22Rv1 (cell line): ENCODE data around the gene UGT2B7.
"Not testable (repeated sequence)": the region's sequence is repeated elsewhere in the genome, so short reads cannot be mapped to it uniquely, and the experiment has no call there.

ENCODE experiments used
- H3K27ac ChIP-seq: fragments of 450-650 bp; 2 replicates; pipeline ENCODE4 v1.5.1; 2017
- ZFX ChIP-seq: fragments of 450-650 bp; IDR thresholded peaks from 2 replicates; pipeline ENCODE4 v1.6.1; 2017; ENCODE audit warnings: antibody characterized with exemption, borderline replicate concordance
- TF ChIP-seq, protein P1 (sequence below): fragments of 450-650 bp; IDR thresholded peaks from 2 replicates; pipeline ENCODE4 v1.5.1; 2017; ENCODE audit warnings: mild to moderate bottlenecking

UGT2B7 gene

DNA sequence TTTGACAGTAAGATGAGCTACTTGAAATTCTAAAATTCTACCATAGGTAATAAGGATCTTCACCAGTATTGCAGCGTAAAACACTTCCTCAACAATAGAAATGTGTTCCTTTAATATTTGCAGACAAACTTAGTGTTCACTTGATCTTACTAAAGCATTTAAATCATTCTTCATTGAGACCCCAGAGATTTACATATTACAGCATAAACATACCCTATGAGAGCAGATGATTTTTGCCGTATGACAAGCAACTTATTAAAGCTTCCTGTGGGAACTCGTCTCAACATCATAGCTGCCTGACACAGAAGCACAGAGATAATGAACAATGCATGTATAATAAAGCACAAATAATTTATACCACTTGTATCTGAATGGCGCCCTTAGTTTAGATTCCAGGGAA, 3.6 kb downstream of the UGT2B7 start:
- TF ChIP-seq, protein P1, sequence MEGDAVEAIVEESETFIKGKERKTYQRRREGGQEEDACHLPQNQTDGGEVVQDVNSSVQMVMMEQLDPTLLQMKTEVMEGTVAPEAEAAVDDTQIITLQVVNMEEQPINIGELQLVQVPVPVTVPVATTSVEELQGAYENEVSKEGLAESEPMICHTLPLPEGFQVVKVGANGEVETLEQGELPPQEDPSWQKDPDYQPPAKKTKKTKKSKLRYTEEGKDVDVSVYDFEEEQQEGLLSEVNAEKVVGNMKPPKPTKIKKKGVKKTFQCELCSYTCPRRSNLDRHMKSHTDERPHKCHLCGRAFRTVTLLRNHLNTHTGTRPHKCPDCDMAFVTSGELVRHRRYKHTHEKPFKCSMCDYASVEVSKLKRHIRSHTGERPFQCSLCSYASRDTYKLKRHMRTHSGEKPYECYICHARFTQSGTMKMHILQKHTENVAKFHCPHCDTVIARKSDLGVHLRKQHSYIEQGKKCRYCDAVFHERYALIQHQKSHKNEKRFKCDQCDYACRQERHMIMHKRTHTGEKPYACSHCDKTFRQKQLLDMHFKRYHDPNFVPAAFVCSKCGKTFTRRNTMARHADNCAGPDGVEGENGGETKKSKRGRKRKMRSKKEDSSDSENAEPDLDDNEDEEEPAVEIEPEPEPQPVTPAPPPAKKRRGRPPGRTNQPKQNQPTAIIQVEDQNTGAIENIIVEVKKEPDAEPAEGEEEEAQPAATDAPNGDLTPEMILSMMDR: no peak
- no peak for TF ChIP-seq ZFX
- no peak overlapping the region for H3K27ac ChIP-seq

DNA sequence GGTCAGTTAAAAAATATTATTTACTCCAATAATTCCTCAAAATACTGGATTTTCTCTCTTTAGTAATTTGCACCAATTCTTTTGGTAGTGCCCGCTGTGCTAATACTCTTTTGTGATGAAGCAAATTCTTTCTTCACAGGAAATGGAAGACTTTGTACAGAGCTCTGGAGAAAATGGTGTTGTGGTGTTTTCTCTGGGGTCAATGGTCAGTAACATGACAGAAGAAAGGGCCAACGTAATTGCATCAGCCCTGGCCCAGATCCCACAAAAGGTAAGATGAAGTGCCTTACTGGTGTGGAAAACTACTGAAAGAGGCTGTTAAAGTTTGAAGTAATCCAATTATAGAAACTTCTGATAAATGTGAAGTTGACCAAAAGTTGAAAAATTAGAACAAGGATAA, 6.4 kb downstream of the UGT2B7 start:
- not testable (repeated sequence) for H3K27ac ChIP-seq

DNA sequence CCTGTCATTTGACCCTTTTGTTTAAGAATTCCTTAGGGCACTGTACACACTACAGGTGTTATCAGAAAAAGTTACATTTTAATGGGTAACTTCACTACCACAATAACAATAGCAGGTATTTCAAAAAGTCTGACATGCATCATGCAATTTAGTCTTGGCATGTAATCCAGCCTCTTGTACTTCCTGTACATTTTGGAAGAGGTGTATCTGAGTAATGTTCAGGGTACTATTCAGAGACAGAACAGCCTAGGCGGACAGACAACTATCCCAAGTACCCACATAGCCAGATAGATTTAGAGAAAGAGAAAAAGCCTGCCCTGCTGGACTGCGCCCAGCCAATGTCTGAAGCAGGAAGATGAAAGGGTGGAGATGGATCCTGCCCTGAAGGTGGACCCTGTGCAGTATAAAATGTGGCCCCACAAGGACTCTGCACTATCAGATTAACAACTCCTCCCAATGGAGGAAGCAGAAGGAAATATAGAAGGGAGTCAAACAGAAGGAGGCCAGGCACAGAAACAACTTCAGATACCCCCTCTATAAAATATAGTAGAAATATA, 8.5 kb downstream of the UGT2B7 start:
- TF ChIP-seq ZFX: no peak
- TF ChIP-seq, protein P1: no peak
- no peak overlapping the region for H3K27ac ChIP-seq

DNA sequence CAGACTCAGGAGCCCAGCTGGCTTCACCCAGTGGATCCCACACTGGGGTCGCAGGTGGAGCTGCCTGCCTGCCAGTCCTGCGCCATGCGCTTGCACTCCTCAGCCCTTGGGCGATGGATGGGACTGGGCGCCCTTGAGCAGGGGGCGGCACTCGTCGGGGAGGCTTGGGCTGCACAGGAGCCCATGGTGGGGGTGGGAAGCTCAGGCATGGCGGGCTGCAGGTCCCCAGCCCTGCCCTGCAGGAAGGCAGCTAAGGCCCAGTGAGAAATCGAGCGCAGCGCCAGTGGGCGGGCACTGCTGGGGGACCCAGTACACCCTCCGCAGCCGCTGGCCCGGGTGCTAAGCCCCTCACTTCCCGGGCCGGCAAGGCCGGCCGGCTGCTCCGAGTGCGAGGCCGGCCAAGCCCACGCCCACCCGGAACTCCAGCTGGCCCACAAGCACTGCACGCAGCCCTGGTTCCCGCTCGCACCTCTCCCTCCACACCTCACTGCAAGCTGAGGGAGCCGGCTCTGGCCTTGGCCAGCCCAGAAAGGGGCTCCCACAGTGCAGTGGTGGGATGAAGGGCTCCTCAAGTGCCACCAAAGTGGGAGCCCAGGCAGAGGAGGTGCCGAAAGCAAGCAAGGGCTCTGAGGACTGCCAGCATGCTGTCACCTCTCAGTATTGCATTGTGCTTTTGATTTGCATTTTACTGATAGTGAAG, 19.0 kb downstream of the UGT2B7 start:
- H3K27ac ChIP-seq: not testable (repeated sequence)

DNA sequence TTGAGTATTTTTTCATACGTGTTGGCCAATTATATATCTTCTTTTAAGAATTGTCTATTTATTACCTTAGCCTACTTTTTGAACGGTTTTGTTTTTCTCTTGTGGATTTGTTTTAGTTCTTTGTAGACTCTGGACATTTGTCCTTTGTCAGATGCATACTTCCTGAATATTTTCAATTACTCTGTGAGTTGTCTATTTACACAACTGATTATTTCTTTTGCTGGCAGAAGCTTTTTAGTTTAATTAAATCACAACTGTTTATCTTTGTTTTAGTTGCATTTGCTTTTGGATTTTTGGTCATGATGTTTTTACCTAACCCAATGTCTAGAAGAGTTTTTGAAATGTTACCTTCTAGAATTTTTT, 19.6 kb downstream of the UGT2B7 start:
- H3K27ac ChIP-seq: no peak overlapping the region
- no peak for TF ChIP-seq ZFX
- TF ChIP-seq, protein P1: no peak

DNA sequence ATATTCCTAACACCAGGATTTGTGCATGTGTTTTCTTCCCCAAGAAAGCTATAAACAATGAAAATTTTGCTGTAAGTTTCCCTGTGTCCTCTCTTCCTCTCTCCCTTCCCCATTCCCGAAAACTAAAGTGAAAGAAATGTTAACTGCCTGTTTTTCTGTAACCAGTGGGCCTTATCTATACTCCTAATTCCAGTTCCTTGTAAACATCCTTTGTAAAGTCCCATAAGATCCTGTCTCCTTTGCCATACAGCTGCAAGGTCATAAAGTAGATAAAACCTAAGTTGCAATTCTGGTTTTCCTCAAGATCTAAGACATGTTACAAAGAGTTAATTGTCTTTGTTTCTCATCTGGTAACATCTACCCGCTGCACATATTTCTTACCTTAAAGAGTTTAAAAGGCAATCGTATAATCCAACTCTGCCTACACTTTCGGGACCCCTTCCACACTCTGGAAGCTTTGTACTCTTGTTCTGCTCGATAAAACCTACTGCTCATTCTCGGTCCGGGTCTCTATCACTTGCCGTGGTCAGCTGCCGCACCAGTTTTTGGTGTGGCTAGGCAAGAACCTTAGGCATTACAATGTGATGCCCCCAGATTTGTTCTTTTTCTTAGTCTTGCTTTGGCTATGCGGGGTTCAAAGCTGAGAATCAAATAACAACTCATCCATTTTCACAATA, 20.5 kb downstream of the UGT2B7 start:
- no peak for TF ChIP-seq ZFX
- TF ChIP-seq, protein P1: no peak

DNA sequence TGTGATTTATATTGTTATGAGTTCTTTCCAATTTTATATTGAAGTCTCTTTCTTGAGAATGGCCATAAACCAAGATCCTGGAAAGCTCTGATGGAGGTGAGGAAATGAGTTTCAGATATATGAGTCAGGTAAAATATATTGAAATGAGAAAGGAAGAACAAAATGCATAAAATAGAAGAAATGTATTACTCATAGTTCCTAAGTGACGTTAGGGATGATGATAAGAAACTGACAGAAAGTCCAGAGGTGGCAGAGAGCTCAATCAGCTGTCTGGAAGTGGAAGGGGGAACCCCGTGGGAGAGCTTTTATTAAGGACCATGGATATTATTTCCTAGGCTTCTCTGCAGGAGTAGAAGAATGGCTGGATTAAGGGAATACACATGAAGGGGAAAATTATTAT, 24.6 kb downstream of the UGT2B7 start:
- no peak overlapping the region for H3K27ac ChIP-seq
- TF ChIP-seq, protein P1: no peak
- TF ChIP-seq ZFX: no peak

More for the DNA sequence above, 20.5 kb downstream of the UGT2B7 start:
- H3K27ac ChIP-seq: no peak overlapping the region

DNA sequence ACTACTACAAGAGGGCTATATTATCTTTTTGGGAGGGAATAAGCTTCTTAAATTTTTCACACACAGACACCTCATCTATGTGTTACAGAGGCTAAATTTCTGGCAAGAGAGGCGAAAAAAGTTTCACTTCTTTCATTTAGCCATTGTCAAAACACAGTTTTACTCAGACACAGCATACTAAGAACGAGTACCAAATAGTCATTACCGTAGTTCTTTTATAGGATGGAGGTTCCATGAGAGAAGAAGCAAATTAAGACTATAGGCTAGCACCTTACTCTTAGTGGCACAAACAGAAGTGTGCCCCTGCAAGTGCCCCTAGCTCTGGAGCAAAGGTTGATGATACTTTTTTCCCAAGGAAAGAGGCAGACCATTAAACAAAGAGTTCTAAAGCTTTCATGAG, 26.2 kb downstream of the UGT2B7 start:
- no peak overlapping the region for H3K27ac ChIP-seq
- TF ChIP-seq ZFX: no peak
- TF ChIP-seq, protein P1: no peak
